HepG2 (cell line): ENCODE measurements around the gene MLNR. TPM values are rescaled to one million over a fixed set of nuclear protein-coding genes. Genes with fewer than 3 reads are reported as not detected.

Experiments used
- ARID2 ChIP-seq: sonication (generic); formaldehyde crosslinking; IDR thresholded peaks from 2 replicates; pipeline ENCODE4 v1.8.1; 2022; ENCODE audit warnings: mild to moderate bottlenecking, missing genetic modification reagents, borderline replicate concordance
- DBP ChIP-seq: sonication (generic); formaldehyde crosslinking; IDR thresholded peaks from 2 replicates; pipeline ENCODE4 v1.4.0; 2020; ENCODE audit warnings: missing genetic modification reagents; ENCODE audit errors: not compliant biosample characterization
- IRF1 ChIP-seq: sonication (generic); formaldehyde crosslinking; IDR thresholded peaks from 2 replicates; pipeline ENCODE4 v1.4.0; 2020; ENCODE audit warnings: low read depth, mild to moderate bottlenecking, missing genetic modification reagents
- KLF15 ChIP-seq: sonication (generic); formaldehyde crosslinking; IDR thresholded peaks from 2 replicates; pipeline ENCODE4 v1.8.1; 2023; ENCODE audit warnings: borderline replicate concordance, mild to moderate bottlenecking, inconsistent platforms, missing genetic modification reagents, mixed read lengths
- NFKBIZ ChIP-seq: IDR thresholded peaks from 2 replicates; pipeline ENCODE4 v1.6.1; 2018; ENCODE audit warnings: missing genetic modification reagents, missing compliant biosample characterization
- NR1H2 ChIP-seq: sonication (generic); formaldehyde crosslinking; IDR thresholded peaks from 2 replicates; pipeline ENCODE4 v1.8.1; 2022; ENCODE audit warnings: low read depth, missing genetic modification reagents, borderline replicate concordance
- PHF21A ChIP-seq: sonication (generic); formaldehyde crosslinking; IDR thresholded peaks from 2 replicates; pipeline ENCODE4 v1.5.0; 2020; ENCODE audit warnings: mild to moderate bottlenecking, missing genetic modification reagents
- THRA ChIP-seq: sonication (generic); formaldehyde crosslinking; IDR thresholded peaks from 2 replicates; pipeline ENCODE4 v1.4.0; 2020; ENCODE audit warnings: missing genetic modification reagents, borderline replicate concordance
- YY1 ChIP-seq: IDR thresholded peaks from 2 replicates; pipeline ENCODE4 v1.6.1; 2011; ENCODE audit warnings: low read length, low read depth, moderate library complexity, mild to moderate bottlenecking; ENCODE audit not compliant: insufficient read depth, insufficient replicate concordance
- ZBTB1 ChIP-seq: sonication (generic); formaldehyde crosslinking; IDR thresholded peaks from 2 replicates; pipeline ENCODE4 v1.4.0; 2020; ENCODE audit warnings: missing genetic modification reagents, borderline replicate concordance
- ZFP91 ChIP-seq: sonication (generic); formaldehyde crosslinking; IDR thresholded peaks from 2 replicates; pipeline ENCODE4 v1.9.0; 2022; ENCODE audit warnings: missing genetic modification reagents, mild to moderate bottlenecking, borderline replicate concordance
- ZMYM4 ChIP-seq: sonication (generic); formaldehyde crosslinking; IDR thresholded peaks from 2 replicates; pipeline ENCODE4 v1.8.1; 2023; ENCODE audit warnings: mild to moderate bottlenecking, missing genetic modification reagents
- ZNF557 ChIP-seq: sonication (generic); formaldehyde crosslinking; IDR thresholded peaks from 2 replicates; pipeline ENCODE4 v1.4.0; 2020; ENCODE audit warnings: missing genetic modification reagents
- ZNF678 ChIP-seq: sonication (generic); formaldehyde crosslinking; IDR thresholded peaks from 2 replicates; pipeline ENCODE4 v1.4.0; 2020; ENCODE audit warnings: mild to moderate bottlenecking, missing genetic modification reagents
- ZNF720 ChIP-seq: sonication (generic); formaldehyde crosslinking; IDR thresholded peaks from 2 replicates; pipeline ENCODE4 v1.4.0; 2020; ENCODE audit warnings: missing genetic modification reagents
- ZNF800 ChIP-seq: sonication (generic); formaldehyde crosslinking; IDR thresholded peaks from 2 replicates; pipeline ENCODE4 v1.4.0; 2020; ENCODE audit warnings: missing genetic modification reagents
- ZNF883 ChIP-seq: sonication (generic); formaldehyde crosslinking; IDR thresholded peaks from 2 replicates; pipeline ENCODE4 v1.5.1; 2020; ENCODE audit warnings: mild to moderate bottlenecking, missing genetic modification reagents; ENCODE audit errors: not compliant biosample characterization
- ZSCAN21 ChIP-seq: sonication (generic); formaldehyde crosslinking; IDR thresholded peaks from 2 replicates; pipeline ENCODE4 v1.8.0; 2022; ENCODE audit warnings: mild to moderate bottlenecking, missing genetic modification reagents, moderate library complexity, borderline replicate concordance
- ZZZ3 ChIP-seq: sonication (generic); formaldehyde crosslinking; IDR thresholded peaks from 2 replicates; pipeline ENCODE4 v1.4.0; 2020; ENCODE audit warnings: missing genetic modification reagents, mild to moderate bottlenecking, borderline replicate concordance
- polyA plus RNA-seq, 8 experiments: library from polyadenylated mRNA; depleted of rRNA in 3 of 8; stranded (reverse) in 7 of 8; unstranded in 1 of 8; fragments of >200 nt; fragmentation: Illumina TruSeq in 4 of 8; extraction: Trizol in 4 of 8; gene quantifications; 2 replicates each; pipeline versions ENCODE4 v1.2.1 to v1.2.3, GENCODE V29; 2011 to 2016; ENCODE audit warnings: low read depth in 4 of 8, missing spikeins in 1 of 8, mixed read lengths in 1 of 8; ENCODE audit not compliant: insufficient read depth in 1 of 8
- total RNA-seq, 5 experiments: library from RNA; depleted of rRNA; stranded (reverse); fragments of >200 nt; fragmentation: Illumina TruSeq; extraction: Trizol; gene quantifications; 2 replicates each; pipeline ENCODE4 v1.2.3, GENCODE V29; 2016; ENCODE audit warnings: low read depth in 1 of 5

The MLNR gene
- total and polyA plus RNA-seq, 2 of the 13 experiments (the other 11 are each of a cell fraction or from before 2014, with no cell fraction given) = 0.46 TPM; not detected in 1

- TF ChIP-seq ZFP91 (peak; percentile 54; the same call in 1 of the 2 replicates), IRF1 (no peak), YY1 (peak; percentile 36), ARID2 (CRISPR knock-in tag) (no peak), THRA (CRISPR knock-in tag) (no peak), ZZZ3 (CRISPR knock-in tag) (0 out of 2 replicates have a peak, but pooled peaks have one; percentile 25), NFKBIZ (no peak), ZNF678 (CRISPR knock-in tag) (no peak), NR1H2 (CRISPR knock-in tag) (0 out of 2 replicates have a peak, but pooled peaks have one; percentile 22), ZNF720 (CRISPR knock-in tag) (no peak), ZNF883 (CRISPR knock-in tag) (no peak), DBP (CRISPR knock-in tag) (peak; percentile 18), PHF21A (0 out of 2 replicates have a peak, but pooled peaks have one; percentile 33), ZNF800 (peak; percentile 96; the same call in 1 of the 2 replicates), ZNF557 (CRISPR knock-in tag) (0 out of 2 replicates have a peak, but pooled peaks have one; percentile 14), ZBTB1 (CRISPR knock-in tag) (no peak), ZMYM4 (CRISPR knock-in tag) (peak; percentile 50; the same call in 1 of the 2 replicates), KLF15 (CRISPR knock-in tag) (no peak), ZSCAN21 (CRISPR knock-in tag) (0 out of 2 replicates have a peak, but pooled peaks have one; percentile 45)
These were observed at the start of gene MLNR (continued) for GRCh38 chr13:49220036-49220855.
